Esophagus squamous epithelium (tissue), 5 donors: Measurements from ENCODE around the gene NQO2. TPM values are rescaled to one million over a fixed set of nuclear protein-coding genes. Genes with fewer than 3 reads are reported as not detected.
A peak's percentile ranks its signal among the peaks of the same experiment; 100 is the strongest.

Experiments
- DNase-seq: peaks from one replicate; lab custom pipeline; 2025; lab: John Stamatoyannopoulos, UW
- H3K27ac ChIP-seq, 4 donors: fragments of 200-600 bp; sonication (generic); one replicate each; pipeline ENCODE4 v1.5.1; 2016 to 2019; ENCODE audit warnings: mild to moderate bottlenecking in 1 of 4
- H3K27me3 ChIP-seq, 4 donors: fragments of 200-600 bp; sonication (generic); 1 replicate in 3 of 4; 2 replicates in 1 of 4; pipeline versions ENCODE4 v1.5.1 to v1.6.0; 2017 to 2021; ENCODE audit warnings: antibody characterized with exemption in 1 of 4
- H3K36me3 ChIP-seq, 3 donors: fragments of 200-600 bp; sonication (generic); one replicate each; pipeline ENCODE4 v1.5.1; 2016 to 2019
- H3K4me1 ChIP-seq, 3 donors: fragments of 200-600 bp; sonication (generic); one replicate each; pipeline ENCODE4 v1.5.1; 2017 to 2019
- H3K4me3 ChIP-seq, 4 donors: fragments of 200-600 bp; sonication (generic); 1 replicate in 3 of 4; 2 replicates in 1 of 4; pipeline ENCODE4 v1.5.1; 2016 to 2019; ENCODE audit warnings: mild to moderate bottlenecking in 2 of 4, moderate library complexity in 1 of 4
- H3K9me3 ChIP-seq, 3 donors: fragments of 200-600 bp; sonication (generic); one replicate each; pipeline ENCODE4 v1.5.1; 2016 to 2019
- CTCF ChIP-seq, 6 experiments: fragments of 450-650 bp in 4 of 6; fragments of 200-600 bp in 2 of 6; sonication (generic) in 2 of 6; IDR thresholded peaks; one replicate each; pipeline ENCODE4 v1.5.1; 2016 to 2019; ENCODE audit warnings: antibody characterized with exemption in 6 of 6, mild to moderate bottlenecking in 4 of 6, moderate library complexity in 4 of 6
- POLR2A ChIP-seq, 4 donors: fragments of 450-650 bp; IDR thresholded peaks; one replicate each; pipeline ENCODE4 v1.6.1; 2017; ENCODE audit warnings: antibody characterized with exemption in 4 of 4, mild to moderate bottlenecking in 4 of 4, moderate library complexity in 3 of 4
- WGBS, 2 donors: methylation state at CpG; one replicate each; pipeline ENCODE4 v1.1.5; 2018; 5-methylcytosine and 5-hydroxymethylcytosine counted together
- intact Hi-C: fragments of 100-400 bp; cut with DNase I; formaldehyde crosslinking; loops from one replicate; pipeline ENCODE4 v1.15.0; 2022
- total RNA-seq, 4 donors: library from RNA; depleted of rRNA; stranded (reverse); fragments of >200 nt; gene quantifications; one replicate each; pipeline ENCODE4 v1.1.0, GENCODE V29; 2016
- donor health status: DM: yes; HTN: yes; CAD: no.

NQO2 gene
- total RNA-seq, 4 donors from 2014 or later, result 18.7 to 38.3 (median 26.5) TPM

GRCh38 chr6:2959909-2960719, 39.6 kb upstream of the NQO2 start:
- no peak for DNase-seq
- 69 to 70% methylated on average over 8 to 10 of the region's 12 CpGs for WGBS, 2 donors
- H3K27me3 ChIP-seq, result no peaks in the 10 kb centered on the region
- H3K4me3 ChIP-seq, result no peak overlapping the region
- H3K9me3 ChIP-seq, result no peaks in the 10 kb centered on the region
- H3K36me3 ChIP-seq, result peaks cover 0 to 19% (median 0%) of the 10 kb centered on the region in 3 donors
- TF ChIP-seq POLR2A (IDR thresholded peaks at IDR 0.05), result no peak
- TF ChIP-seq CTCF (IDR thresholded peaks at IDR 0.05), result no peak
- peaks cover 28 to 71% (median 31%) of the 10 kb centered on the region in 3 donors for H3K4me1 ChIP-seq
- peak overlapping the region; percentile 36 to 72 (median 67) for H3K27ac ChIP-seq
- intact Hi-C loops, result no loop called here

- TF ChIP-seq POLR2A (IDR thresholded peaks at IDR 0.05), result no peak
- no peak for TF ChIP-seq CTCF (IDR thresholded peaks at IDR 0.05)
- H3K9me3 ChIP-seq, result no peaks in the 10 kb centered on the region
- intact Hi-C loops, result no loop called here
- H3K4me3 ChIP-seq, result no peak overlapping the region
- H3K27me3 ChIP-seq, result no peaks in the 10 kb centered on the region
- 67 to 69% methylated on average over 4 of the region's 4 CpGs for WGBS, 2 donors
- peaks cover 0 to 12% (median 0%) of the 10 kb centered on the region in 3 donors for H3K36me3 ChIP-seq
- peak overlapping the region; percentile 4 to 72 (median 67) for H3K27ac ChIP-seq
- peaks cover 28 to 75% (median 31%) of the 10 kb centered on the region in 3 donors for H3K4me1 ChIP-seq
- no peak for DNase-seq
Measured at GRCh38 chr6:2960935-2961334, 38.8 kb upstream of the NQO2 start.

GRCh38 chr6:2961506-2961905, 38.2 kb upstream of the NQO2 start:
- H3K27ac ChIP-seq, result peak overlapping the region in 3 of 4 donors; percentile 42 to 72 (median 64)
- TF ChIP-seq POLR2A (IDR thresholded peaks at IDR 0.05) (no peak), CTCF (IDR thresholded peaks at IDR 0.05) (no peak)
- no peak for DNase-seq
- H3K9me3 ChIP-seq, result no peaks in the 10 kb centered on the region
- H3K36me3 ChIP-seq, result peaks cover 0 to 9% (median 0%) of the 10 kb centered on the region in 3 donors
- H3K4me3 ChIP-seq, result no peak overlapping the region
- H3K4me1 ChIP-seq, result peaks cover 28 to 81% (median 31%) of the 10 kb centered on the region in 3 donors
- H3K27me3 ChIP-seq, result no peaks in the 10 kb centered on the region
- WGBS, 2 donors, result 73 to 74% methylated on average over 7 of the region's 7 CpGs
- intact Hi-C loops, result no loop called here

GRCh38 chr6:2962004-2962403, 37.7 kb upstream of the NQO2 start:
- WGBS, 2 donors, result 69 to 77% methylated on average over 7 to 9 of the region's 9 CpGs
- peaks cover 28 to 82% (median 31%) of the 10 kb centered on the region in 3 donors for H3K4me1 ChIP-seq

More at GRCh38 chr6:2962004-2962403, 37.7 kb upstream of the NQO2 start:
- intact Hi-C loops, result no loop called here
- TF ChIP-seq CTCF (IDR thresholded peaks at IDR 0.05), result no peak
- no peak for TF ChIP-seq POLR2A (IDR thresholded peaks at IDR 0.05)
- Histone ChIP-seq H3K9me3 (no peaks in the 10 kb centered on the region), H3K4me3 (no peak overlapping the region), H3K36me3 (peaks cover 0 to 5% (median 0%) of the 10 kb centered on the region in 3 donors), H3K27me3 (no peaks in the 10 kb centered on the region), H3K27ac (peak overlapping the region; percentile 29 to 72 (median 50))
- no peak for DNase-seq
